ENCODE data around the gene SERPINA5.

The SERPINA5 gene

GRCh38 chr14:94632305-94632590 is 51.0 kb downstream of the SERPINA5 start:
- H3K9ac ChIP-seq (ENCODE audit: low read length) = no peak overlapping the region
- no peak overlapping the region for H3K23ac ChIP-seq (ENCODE audit: low read length in 2 of 2)
- H3K27me3 ChIP-seq (ENCODE audit: control insufficient read depth in 1 of 2, insufficient read depth in 1 of 2, low read length in 2 of 2) = peaks cover 35 to 51% of the 10 kb centered on the region in 2 experiments
- H3K79me1 ChIP-seq (replicated peaks; ENCODE audit: low read length, poor library complexity, severe bottlenecking) = no peaks in the 10 kb centered on the region
- no peak overlapping the region for H3K14ac ChIP-seq (ENCODE audit: low read length in 2 of 2)
- no peak overlapping the region for H4K91ac ChIP-seq (ENCODE audit: low read length)
- H2BK12ac ChIP-seq (ENCODE audit: low read length in 2 of 2) = no peak overlapping the region
- no peak overlapping the region for H3K18ac ChIP-seq (ENCODE audit: low read depth in 1 of 2, low read length in 2 of 2)
- H3K4me3 ChIP-seq (ENCODE audit: insufficient read depth in 1 of 2, low read depth in 1 of 2, low read length in 2 of 2) = no peak overlapping the region
- no peak overlapping the region for H2BK5ac ChIP-seq (ENCODE audit: low read depth, low read length, poor library complexity, severe bottlenecking)
- 68% methylated on average over 4 of the region's 4 CpGs for WGBS
- H3K27ac ChIP-seq (ENCODE audit: low read length, poor library complexity, severe bottlenecking) = no peak overlapping the region
- H3K4me1 ChIP-seq (ENCODE audit: control insufficient read depth, insufficient read depth, low read depth, low read length) = no peaks in the 10 kb centered on the region
- no peak overlapping the region for H2AK5ac ChIP-seq (ENCODE audit: low read length, severe bottlenecking)
- H3K4me2 ChIP-seq (ENCODE audit: low read length, poor library complexity, severe bottlenecking) = no peak overlapping the region
- no peaks in the 10 kb centered on the region for H3K36me3 ChIP-seq (ENCODE audit: control insufficient read depth in 1 of 2, insufficient read depth in 2 of 2, low read depth in 1 of 2, low read length in 2 of 2)
- H2BK120ac ChIP-seq (ENCODE audit: low read depth, low read length) = no peak overlapping the region
- H2AFZ ChIP-seq (ENCODE audit: low read depth, low read length) = no peak overlapping the region
- no peak for DNase-seq
- H4K8ac ChIP-seq (ENCODE audit: low read length) = no peak overlapping the region
- H3K4ac ChIP-seq (ENCODE audit: low read depth in 1 of 2, low read length in 2 of 2) = no peak overlapping the region
- no peak overlapping the region for H2BK15ac ChIP-seq (ENCODE audit: low read depth, poor library complexity, severe bottlenecking)
- H3K9me3 ChIP-seq (ENCODE audit: control insufficient read depth, low read length) = peaks cover 15% of the 10 kb centered on the region

DNA sequence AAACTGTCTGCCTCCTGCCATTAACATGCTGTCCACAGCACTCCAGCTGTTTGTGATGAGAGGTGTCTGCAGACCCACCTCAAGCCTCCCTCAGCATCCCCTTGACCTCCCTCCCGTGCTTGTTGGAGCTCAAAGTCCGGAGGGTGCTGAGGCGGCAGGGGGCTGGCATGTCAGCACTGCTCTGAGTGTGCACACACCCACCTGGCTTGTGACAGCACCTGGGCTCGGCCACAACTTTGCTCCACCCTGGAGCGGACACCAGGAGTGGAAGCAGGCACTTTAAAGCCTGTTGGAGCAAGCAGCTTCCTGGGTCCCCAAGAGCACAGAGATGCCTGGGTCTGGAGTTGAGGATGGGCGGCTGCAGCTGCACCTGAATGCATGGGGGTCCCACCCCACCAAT is 51.9 kb downstream of the SERPINA5 start:
- no peak overlapping the region for H3K27ac ChIP-seq (ENCODE audit: low read length, poor library complexity, severe bottlenecking)

GRCh38 chr14:94635154-94635553 is 53.9 kb downstream of the SERPINA5 start:
- WGBS = no CpG with 5 or more reads among the region's 1 CpG
- Histone ChIP-seq H2BK15ac (ENCODE audit: low read depth, poor library complexity, severe bottlenecking) (no peak overlapping the region), H4K91ac (ENCODE audit: low read length) (no peak overlapping the region), H2BK120ac (ENCODE audit: low read depth, low read length) (no peak overlapping the region), H3K36me3 (ENCODE audit: control insufficient read depth in 1 of 2, insufficient read depth in 2 of 2, low read depth in 1 of 2, low read length in 2 of 2) (no peaks in the 10 kb centered on the region), H3K23ac (ENCODE audit: low read length in 2 of 2) (no peak overlapping the region), H4K8ac (ENCODE audit: low read length) (no peak overlapping the region), H3K27me3 (ENCODE audit: control insufficient read depth in 1 of 2, insufficient read depth in 1 of 2, low read length in 2 of 2) (peaks cover 14 to 32% of the 10 kb centered on the region in 2 experiments), H3K4me1 (ENCODE audit: control insufficient read depth, insufficient read depth, low read depth, low read length) (no peaks in the 10 kb centered on the region), H3K4me3 (ENCODE audit: insufficient read depth in 1 of 2, low read depth in 1 of 2, low read length in 2 of 2) (no peak overlapping the region), H3K27ac (ENCODE audit: low read length, poor library complexity, severe bottlenecking) (no peak overlapping the region), H3K9ac (ENCODE audit: low read length) (no peak overlapping the region), H2AFZ (ENCODE audit: low read depth, low read length) (no peak overlapping the region), H3K4me2 (ENCODE audit: low read length, poor library complexity, severe bottlenecking) (no peak overlapping the region), H3K18ac (ENCODE audit: low read depth in 1 of 2, low read length in 2 of 2) (no peak overlapping the region), H3K4ac (ENCODE audit: low read depth in 1 of 2, low read length in 2 of 2) (no peak overlapping the region), H2BK5ac (ENCODE audit: low read depth, low read length, poor library complexity, severe bottlenecking) (no peak overlapping the region), H3K9me3 (ENCODE audit: control insufficient read depth, low read length) (peaks cover 14% of the 10 kb centered on the region), H3K79me1 (replicated peaks; ENCODE audit: low read length, poor library complexity, severe bottlenecking) (no peaks in the 10 kb centered on the region), H2AK5ac (ENCODE audit: low read length, severe bottlenecking) (no peak overlapping the region), H3K14ac (ENCODE audit: low read length in 2 of 2) (no peak overlapping the region), H2BK12ac (ENCODE audit: low read length in 2 of 2) (no peak overlapping the region)
- DNase-seq = no peak

More for the DNA sequence above, 51.9 kb downstream of the SERPINA5 start:
- H2BK5ac ChIP-seq (ENCODE audit: low read depth, low read length, poor library complexity, severe bottlenecking) = no peak overlapping the region
- no peak overlapping the region for H2BK12ac ChIP-seq (ENCODE audit: low read length in 2 of 2)
- H3K14ac ChIP-seq (ENCODE audit: low read length in 2 of 2) = no peak overlapping the region
- no peak overlapping the region for H3K4me3 ChIP-seq (ENCODE audit: insufficient read depth in 1 of 2, low read depth in 1 of 2, low read length in 2 of 2)
- WGBS = 69% methylated on average over 6 of the region's 6 CpGs
- no peak overlapping the region for H3K4ac ChIP-seq (ENCODE audit: low read depth in 1 of 2, low read length in 2 of 2)
- no peak overlapping the region for H3K9ac ChIP-seq (ENCODE audit: low read length)
- H2AFZ ChIP-seq (ENCODE audit: low read depth, low read length) = no peak overlapping the region
- no peak for DNase-seq
- H3K79me1 ChIP-seq (replicated peaks; ENCODE audit: low read length, poor library complexity, severe bottlenecking) = no peaks in the 10 kb centered on the region
- H3K9me3 ChIP-seq (ENCODE audit: control insufficient read depth, low read length) = peaks cover 15% of the 10 kb centered on the region
- no peak overlapping the region for H2AK5ac ChIP-seq (ENCODE audit: low read length, severe bottlenecking)
- H3K27me3 ChIP-seq (ENCODE audit: control insufficient read depth in 1 of 2, insufficient read depth in 1 of 2, low read length in 2 of 2) = peaks cover 27 to 42% of the 10 kb centered on the region in 2 experiments
- no peak overlapping the region for H2BK120ac ChIP-seq (ENCODE audit: low read depth, low read length)
- H3K23ac ChIP-seq (ENCODE audit: low read length in 2 of 2) = no peak overlapping the region
- no peak overlapping the region for H3K4me2 ChIP-seq (ENCODE audit: low read length, poor library complexity, severe bottlenecking)
- no peak overlapping the region for H4K91ac ChIP-seq (ENCODE audit: low read length)
- H2BK15ac ChIP-seq (ENCODE audit: low read depth, poor library complexity, severe bottlenecking) = no peak overlapping the region
- no peaks in the 10 kb centered on the region for H3K4me1 ChIP-seq (ENCODE audit: control insufficient read depth, insufficient read depth, low read depth, low read length)
- H4K8ac ChIP-seq (ENCODE audit: low read length) = no peak overlapping the region
- no peak overlapping the region for H3K18ac ChIP-seq (ENCODE audit: low read depth in 1 of 2, low read length in 2 of 2)
- no peaks in the 10 kb centered on the region for H3K36me3 ChIP-seq (ENCODE audit: control insufficient read depth in 1 of 2, insufficient read depth in 2 of 2, low read depth in 1 of 2, low read length in 2 of 2)

DNA sequence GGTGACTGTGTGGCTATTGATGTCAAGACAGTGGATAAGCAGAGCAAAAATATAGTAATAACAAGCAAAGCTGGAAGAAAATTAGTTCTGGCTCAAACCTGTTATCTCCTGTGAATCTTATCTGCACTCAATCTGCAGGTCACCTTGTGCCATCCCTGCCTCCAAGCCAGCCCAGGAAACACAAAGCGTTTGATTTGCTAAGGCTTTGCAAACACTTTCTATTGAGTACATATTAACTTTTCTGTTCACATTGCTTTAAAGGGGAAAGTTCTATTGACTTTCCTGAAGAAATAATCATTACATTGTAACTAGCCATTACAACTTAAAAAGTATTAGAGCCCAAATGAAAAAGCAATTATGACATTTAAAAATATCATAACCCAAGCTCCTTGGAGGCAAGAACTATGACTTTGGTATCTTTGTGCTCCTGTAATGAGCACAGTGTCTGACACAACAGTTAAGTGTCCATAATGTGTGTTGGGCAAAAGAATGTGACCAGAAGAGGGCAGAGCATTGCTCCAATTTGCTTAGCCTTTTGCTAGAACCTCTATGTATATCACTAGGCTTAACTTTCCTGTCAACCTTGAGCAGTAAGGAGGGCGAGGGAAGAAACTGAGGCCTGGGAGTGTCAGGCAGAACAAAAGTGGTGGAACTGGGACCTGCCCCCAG is 55.7 kb downstream of the SERPINA5 start:
- Histone ChIP-seq H3K4me3 (ENCODE audit: insufficient read depth in 1 of 2, low read depth in 1 of 2, low read length in 2 of 2) (no peak overlapping the region), H3K79me1 (replicated peaks; ENCODE audit: low read length, poor library complexity, severe bottlenecking) (no peaks in the 10 kb centered on the region), H3K23ac (ENCODE audit: low read length in 2 of 2) (no peak overlapping the region), H3K4me2 (ENCODE audit: low read length, poor library complexity, severe bottlenecking) (no peak overlapping the region), H2AK5ac (ENCODE audit: low read length, severe bottlenecking) (no peak overlapping the region), H2BK120ac (ENCODE audit: low read depth, low read length) (no peak overlapping the region), H4K91ac (ENCODE audit: low read length) (no peak overlapping the region), H2AFZ (ENCODE audit: low read depth, low read length) (no peak overlapping the region), H3K4ac (ENCODE audit: low read depth in 1 of 2, low read length in 2 of 2) (no peak overlapping the region), H3K9ac (ENCODE audit: low read length) (no peak overlapping the region), H3K18ac (ENCODE audit: low read depth in 1 of 2, low read length in 2 of 2) (no peak overlapping the region), H3K27me3 (ENCODE audit: control insufficient read depth in 1 of 2, insufficient read depth in 1 of 2, low read length in 2 of 2) (peaks cover 11 to 18% of the 10 kb centered on the region in 2 experiments), H3K4me1 (ENCODE audit: control insufficient read depth, insufficient read depth, low read depth, low read length) (no peaks in the 10 kb centered on the region), H4K8ac (ENCODE audit: low read length) (no peak overlapping the region), H3K9me3 (ENCODE audit: control insufficient read depth, low read length) (no peaks in the 10 kb centered on the region), H3K27ac (ENCODE audit: low read length, poor library complexity, severe bottlenecking) (no peak overlapping the region), H3K14ac (ENCODE audit: low read length in 2 of 2) (no peak overlapping the region), H2BK15ac (ENCODE audit: low read depth, poor library complexity, severe bottlenecking) (no peak overlapping the region), H2BK5ac (ENCODE audit: low read depth, low read length, poor library complexity, severe bottlenecking) (no peak overlapping the region), H2BK12ac (ENCODE audit: low read length in 2 of 2) (no peak overlapping the region), H3K36me3 (ENCODE audit: control insufficient read depth in 1 of 2, insufficient read depth in 2 of 2, low read depth in 1 of 2, low read length in 2 of 2) (no peaks in the 10 kb centered on the region)
- DNase-seq = no peak
- no CpG with 5 or more reads among the region's 2 CpGs for WGBS
